Calu3 (cell line): ENCODE results near the gene TTLL11. TPM values are rescaled to one million over a fixed set of nuclear protein-coding genes. Genes with fewer than 3 reads are reported as not detected.
A peak's percentile ranks its signal among the peaks of the same experiment; 100 is the strongest.

Experiments used
- BruUV-seq: library from RNA; stranded (reverse); fragments of 400-500 nt; replicated peaks from 2 replicates; lab custom pipeline; 2021; lab: Mats Ljungman, UMichigan
- CTCF ChIA-PET: fragments of 300-600 bp; sonication (Branson Sonifier 250); formaldehyde crosslinking; loops from one replicate; lab custom pipeline; 2022; ENCODE audit warnings: antibody characterized with exemption; lab: Charles Lee
- DNase-seq: peaks from one replicate; pipeline ENCODE4 v3.0.0; 2022
- H3K27ac Mint-ChIP-seq: one replicate; pipeline ENCODE4 v1.8.0; 2022; ENCODE audit warnings: mixed read lengths; ENCODE audit not compliant: unreplicated experiment
- H3K27me3 Mint-ChIP-seq: one replicate; pipeline ENCODE4 v1.8.0; 2022; ENCODE audit warnings: mixed read lengths; ENCODE audit not compliant: unreplicated experiment
- H3K36me3 Mint-ChIP-seq: one replicate; pipeline ENCODE4 v1.8.0; 2022; ENCODE audit warnings: mild to moderate bottlenecking, moderate library complexity, mixed read lengths; ENCODE audit not compliant: insufficient read depth, unreplicated experiment
- H3K4me1 Mint-ChIP-seq: one replicate; pipeline ENCODE4 v1.8.0; 2022; ENCODE audit warnings: mild to moderate bottlenecking, low read depth, mixed read lengths; ENCODE audit not compliant: unreplicated experiment
- H3K4me3 Mint-ChIP-seq: one replicate; pipeline ENCODE4 v1.8.0; 2022; ENCODE audit warnings: mild to moderate bottlenecking, low read depth, moderate library complexity, mixed read lengths; ENCODE audit not compliant: unreplicated experiment
- H3K9me3 Mint-ChIP-seq: one replicate; pipeline ENCODE4 v1.8.0; 2022; ENCODE audit warnings: low read depth, mixed read lengths; ENCODE audit not compliant: unreplicated experiment
- CTCF ChIP-seq: fragments of 200-600 bp; IDR thresholded peaks from one replicate; pipeline ENCODE4 v1.8.0; 2022; ENCODE audit warnings: antibody characterized with exemption; ENCODE audit not compliant: unreplicated experiment
- intact Hi-C: fragments of 100-400 bp; cut with micrococcal nuclease; formaldehyde crosslinking; loops from one replicate; pipeline ENCODE4 v1.10.0; 2022; ENCODE audit not compliant: unreplicated experiment
- total RNA-seq: library from RNA; stranded (reverse); gene quantifications from 2 replicates; pipeline ENCODE4 v1.2.3, GENCODE V29; 2022

Gene TTLL11
- total RNA-seq, 1 experiment from 2014 or later, result 10.5 TPM

GRCh38 chr9:121788686-121789366 is 304.3 kb downstream of the TTLL11 start:
- Mint-ChIP-seq H3K27me3 (peaks cover 15% of the 10 kb centered on the region), H3K4me3 (no peak overlapping the region), H3K36me3 (peaks cover 14% of the 10 kb centered on the region), H3K9me3 (no peaks in the 10 kb centered on the region), H3K27ac (peak overlapping the region; percentile 6), H3K4me1 (no peaks in the 10 kb centered on the region)
- no peak for TF ChIP-seq CTCF
- no peak for DNase-seq
- CTCF ChIA-PET, result no interaction called here
- intact Hi-C loops, result no loop called here
- no TSS peak for BruUV-seq

GRCh38 chr9:121786998-121787422 is 306.1 kb downstream of the TTLL11 start:
- TF ChIP-seq CTCF, result no peak
- Mint-ChIP-seq H3K36me3 (peaks cover 16% of the 10 kb centered on the region), H3K9me3 (no peaks in the 10 kb centered on the region), H3K27ac (no peak overlapping the region), H3K4me3 (no peak overlapping the region), H3K27me3 (peaks cover 15% of the 10 kb centered on the region), H3K4me1 (no peaks in the 10 kb centered on the region)
- no peak for DNase-seq
- CTCF ChIA-PET, result no interaction called here
- BruUV-seq, result no TSS peak
- intact Hi-C loops, result no loop called here

DNA sequence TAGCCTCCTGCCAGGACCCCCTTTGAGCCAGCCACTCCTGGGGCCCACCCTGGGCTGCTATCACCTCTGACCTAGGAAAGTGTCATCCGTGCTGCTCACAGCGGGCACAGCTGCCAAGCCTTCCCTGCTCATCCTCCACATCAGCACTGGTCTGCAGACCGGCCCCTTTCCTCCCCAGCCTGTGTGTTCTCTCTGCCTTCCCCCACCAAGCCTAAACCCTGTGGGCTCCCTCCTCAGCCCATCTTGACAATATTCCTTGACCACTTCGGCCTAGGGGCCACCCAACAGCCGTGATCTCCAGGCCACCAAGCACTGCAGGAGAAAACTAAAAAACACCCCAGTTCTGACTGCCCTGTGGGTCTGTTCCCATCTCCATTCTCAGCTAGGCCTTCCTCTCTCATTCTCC is 306.6 kb downstream of the TTLL11 start:
- CTCF ChIA-PET, result no interaction called here
- no peak overlapping the region for H3K27ac Mint-ChIP-seq
- no peaks in the 10 kb centered on the region for H3K4me1 Mint-ChIP-seq
- peaks cover 13% of the 10 kb centered on the region for H3K27me3 Mint-ChIP-seq
- intact Hi-C loops, result no loop called here
- H3K36me3 Mint-ChIP-seq, result peaks cover 16% of the 10 kb centered on the region
- no peak for TF ChIP-seq CTCF
- H3K4me3 Mint-ChIP-seq, result no peak overlapping the region
- DNase-seq, result no peak
- BruUV-seq, result no TSS peak
- no peaks in the 10 kb centered on the region for H3K9me3 Mint-ChIP-seq

- no peak overlapping the region for H3K27ac Mint-ChIP-seq
- peaks cover 22% of the 10 kb centered on the region for H3K36me3 Mint-ChIP-seq
- no peak for TF ChIP-seq CTCF
- no peaks in the 10 kb centered on the region for H3K4me1 Mint-ChIP-seq
- no peaks in the 10 kb centered on the region for H3K9me3 Mint-ChIP-seq
- DNase-seq, result no peak
- H3K4me3 Mint-ChIP-seq, result no peak overlapping the region
- peaks cover 6% of the 10 kb centered on the region for H3K27me3 Mint-ChIP-seq
- BruUV-seq, result no TSS peak
- CTCF ChIA-PET, result no interaction called here
- intact Hi-C loops, result no loop called here
Observed at GRCh38 chr9:121785673-121786542, 307.2 kb downstream of the TTLL11 start.
